ENCODE data around the gene NMT2. TPM values are rescaled to one million over a fixed set of nuclear protein-coding genes. Genes with fewer than 3 reads are reported as not detected.
A peak's percentile ranks its signal among the peaks of the same experiment; 100 is the strongest.

Gene NMT2
- total and polyA plus RNA-seq, 2 donors (not counting 1 experiment from before 2014, with no cell fraction given): 16.6 to 21.0 TPM

DNA sequence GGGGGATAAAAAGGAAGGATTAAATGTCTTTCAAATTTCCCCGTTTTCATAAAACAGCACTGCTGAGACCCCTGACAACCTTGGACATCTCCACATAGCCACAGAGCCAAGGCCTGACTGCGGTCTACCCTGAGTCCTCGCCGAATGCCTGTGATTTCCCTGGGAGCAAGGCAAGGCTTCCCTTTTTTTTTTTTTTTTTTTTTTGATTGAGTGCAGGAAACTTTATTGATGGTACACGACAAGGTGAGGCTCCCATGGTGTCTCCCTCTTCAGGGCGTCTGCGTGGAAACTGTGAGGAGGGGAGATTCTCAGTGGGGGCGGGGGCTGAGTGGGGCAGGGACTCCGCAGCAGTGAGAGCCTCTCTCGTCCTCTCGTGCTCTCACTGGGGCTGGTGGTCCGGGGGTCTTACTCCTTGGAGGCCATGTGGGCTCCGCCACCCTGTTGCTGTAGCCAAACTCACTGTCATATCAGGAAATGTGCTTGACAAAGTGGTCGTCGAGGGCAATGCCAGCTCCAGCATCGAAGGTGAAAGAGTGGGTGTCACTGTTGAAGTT is 75.6 kb downstream of the NMT2 start:
- H3K36me3 ChIP-seq (ENCODE audit: control insufficient read depth, insufficient read depth, low read length): no peaks in the 10 kb centered on the region
- no peaks in the 10 kb centered on the region for H3K4me1 ChIP-seq (ENCODE audit: control insufficient read depth, extremely low read depth, insufficient read depth, low read length)
- H3K4me2 ChIP-seq (ENCODE audit: extremely low read depth, insufficient read depth, low read length): no peak overlapping the region
- H3K27ac ChIP-seq (ENCODE audit: insufficient read depth, low read length): no peak overlapping the region
- H3K4me3 ChIP-seq (replicated peaks in 1 of 4; ENCODE audit: control extremely low read depth in 1 of 4, insufficient read depth in 1 of 4, low read depth in 3 of 4, low read length in 4 of 4): no peak overlapping the region
- H3K27me3 ChIP-seq (ENCODE audit: control insufficient read depth, insufficient read depth, low read length): no peaks in the 10 kb centered on the region
- no peak for TF ChIP-seq EZH2 (IDR thresholded peaks at IDR 0.05; ENCODE audit: low read length, missing control alignments)
- TF ChIP-seq, protein P1, sequence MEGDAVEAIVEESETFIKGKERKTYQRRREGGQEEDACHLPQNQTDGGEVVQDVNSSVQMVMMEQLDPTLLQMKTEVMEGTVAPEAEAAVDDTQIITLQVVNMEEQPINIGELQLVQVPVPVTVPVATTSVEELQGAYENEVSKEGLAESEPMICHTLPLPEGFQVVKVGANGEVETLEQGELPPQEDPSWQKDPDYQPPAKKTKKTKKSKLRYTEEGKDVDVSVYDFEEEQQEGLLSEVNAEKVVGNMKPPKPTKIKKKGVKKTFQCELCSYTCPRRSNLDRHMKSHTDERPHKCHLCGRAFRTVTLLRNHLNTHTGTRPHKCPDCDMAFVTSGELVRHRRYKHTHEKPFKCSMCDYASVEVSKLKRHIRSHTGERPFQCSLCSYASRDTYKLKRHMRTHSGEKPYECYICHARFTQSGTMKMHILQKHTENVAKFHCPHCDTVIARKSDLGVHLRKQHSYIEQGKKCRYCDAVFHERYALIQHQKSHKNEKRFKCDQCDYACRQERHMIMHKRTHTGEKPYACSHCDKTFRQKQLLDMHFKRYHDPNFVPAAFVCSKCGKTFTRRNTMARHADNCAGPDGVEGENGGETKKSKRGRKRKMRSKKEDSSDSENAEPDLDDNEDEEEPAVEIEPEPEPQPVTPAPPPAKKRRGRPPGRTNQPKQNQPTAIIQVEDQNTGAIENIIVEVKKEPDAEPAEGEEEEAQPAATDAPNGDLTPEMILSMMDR (conservative IDR thresholded peaks at IDR 0.05 in 1 of 2, IDR thresholded peaks at IDR 0.05 in 1 of 2; ENCODE audit: low read depth in 1 of 2, low read length in 2 of 2): no peak
- H3K9me3 ChIP-seq (ENCODE audit: control insufficient read depth, insufficient read depth, low read depth, low read length): no peaks in the 10 kb centered on the region
- H4K20me1 ChIP-seq (ENCODE audit: control insufficient read depth, extremely low read depth, insufficient read depth, low read length): no peaks in the 10 kb centered on the region
- no peak overlapping the region for H3K9ac ChIP-seq (ENCODE audit: insufficient read depth, low read length)
- no peak overlapping the region for H2AFZ ChIP-seq (ENCODE audit: low read length)
- no peak for DNase-seq (ENCODE audit: low read depth in 2 of 2)
- H3K79me2 ChIP-seq (ENCODE audit: control insufficient read depth, insufficient read depth, low read length): peaks cover 3% of the 10 kb centered on the region

DNA sequence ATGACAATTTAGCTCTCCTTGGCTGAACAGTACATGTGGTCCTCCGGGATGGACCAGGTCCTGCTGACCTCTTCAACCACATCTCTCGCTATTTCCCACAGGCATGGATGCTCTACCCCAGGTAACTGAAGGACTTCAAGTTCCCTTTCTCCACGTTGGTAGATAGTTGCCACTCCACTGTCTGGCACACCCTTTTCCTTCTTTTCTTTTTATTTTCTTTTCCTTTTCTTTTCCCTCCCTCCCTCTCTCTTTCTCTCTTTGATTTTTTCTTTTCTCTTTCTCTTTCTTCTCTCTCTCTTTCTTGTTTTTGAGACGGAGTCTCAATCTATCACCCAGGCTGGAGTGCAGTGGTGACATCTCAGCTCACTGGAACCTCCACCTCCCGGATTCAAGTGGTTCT is 77.1 kb downstream of the NMT2 start:
- no peak overlapping the region for H3K4me2 ChIP-seq (ENCODE audit: extremely low read depth, insufficient read depth, low read length)
- H3K27ac ChIP-seq (ENCODE audit: insufficient read depth, low read length): no peak overlapping the region
- H3K4me3 ChIP-seq (replicated peaks in 1 of 4; ENCODE audit: control extremely low read depth in 1 of 4, insufficient read depth in 1 of 4, low read depth in 3 of 4, low read length in 4 of 4): no peak overlapping the region
- no peak overlapping the region for H3K9ac ChIP-seq (ENCODE audit: insufficient read depth, low read length)
- no peak overlapping the region for H2AFZ ChIP-seq (ENCODE audit: low read length)
- no peaks in the 10 kb centered on the region for H4K20me1 ChIP-seq (ENCODE audit: control insufficient read depth, extremely low read depth, insufficient read depth, low read length)
- no peaks in the 10 kb centered on the region for H3K79me2 ChIP-seq (ENCODE audit: control insufficient read depth, insufficient read depth, low read length)
- H3K9me3 ChIP-seq (ENCODE audit: control insufficient read depth, insufficient read depth, low read depth, low read length): no peaks in the 10 kb centered on the region
- no peak for DNase-seq (ENCODE audit: low read depth in 2 of 2)
- H3K27me3 ChIP-seq (ENCODE audit: control insufficient read depth, insufficient read depth, low read length): no peaks in the 10 kb centered on the region
- no peaks in the 10 kb centered on the region for H3K36me3 ChIP-seq (ENCODE audit: control insufficient read depth, insufficient read depth, low read length)
- no peak for TF ChIP-seq EZH2 (IDR thresholded peaks at IDR 0.05; ENCODE audit: low read length, missing control alignments)
- TF ChIP-seq, protein P1 (conservative IDR thresholded peaks at IDR 0.05 in 1 of 2, IDR thresholded peaks at IDR 0.05 in 1 of 2; ENCODE audit: low read depth in 1 of 2, low read length in 2 of 2): no peak
- H3K4me1 ChIP-seq (ENCODE audit: control insufficient read depth, extremely low read depth, insufficient read depth, low read length): no peaks in the 10 kb centered on the region

DNA sequence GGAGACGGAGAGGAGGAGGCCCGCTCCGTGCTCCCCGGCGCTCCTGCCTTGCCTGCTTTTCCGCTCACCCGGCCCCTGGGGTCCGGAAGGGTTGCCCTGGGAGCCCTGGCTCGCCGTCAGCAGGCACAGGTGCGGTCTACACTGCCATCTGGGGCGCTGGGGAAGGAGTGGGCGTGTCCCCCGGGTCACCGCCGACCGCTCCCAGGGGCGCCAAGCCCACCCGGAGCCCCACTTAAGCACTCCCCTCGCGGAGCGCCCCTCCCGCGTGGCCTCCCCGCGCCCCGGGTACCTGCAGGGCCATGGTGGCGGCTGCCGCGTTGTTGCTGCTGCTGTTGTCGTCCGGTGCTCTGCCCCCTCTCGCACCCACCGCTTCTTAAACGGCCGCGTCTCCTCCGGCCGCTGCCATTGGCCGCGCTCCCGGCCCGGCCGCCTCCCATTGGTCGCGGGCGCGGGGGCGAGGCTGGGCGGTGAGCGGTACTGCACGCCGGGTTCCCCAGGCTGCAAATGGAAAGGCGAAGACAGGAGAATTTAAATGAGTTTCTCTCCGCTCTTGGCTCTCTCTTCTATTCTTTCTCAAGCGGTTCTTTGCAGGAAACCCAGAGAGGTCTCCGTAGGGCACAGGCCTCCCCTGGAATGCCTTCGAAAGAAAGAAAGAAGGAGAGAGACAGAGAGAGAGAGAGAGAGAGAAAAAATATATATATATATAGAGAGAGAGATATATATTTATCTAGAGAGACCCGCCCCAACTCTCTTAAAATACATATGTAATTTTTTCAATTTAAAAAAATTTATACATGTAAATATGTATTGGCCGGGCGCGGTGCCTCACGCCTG is 79.8 kb downstream of the NMT2 start, which contains the start of gene ACBD7:
Gene ACBD7 (minus strand): TSS at position 349 of the 834 bp plus-strand sequence. CDS start 48 bp downstream, at position 301.
- Histone ChIP-seq H3K9me3 (ENCODE audit: control insufficient read depth, insufficient read depth, low read depth, low read length) (no peaks in the 10 kb centered on the region), H3K79me2 (ENCODE audit: control insufficient read depth, insufficient read depth, low read length) (no peaks in the 10 kb centered on the region), H3K27ac (ENCODE audit: insufficient read depth, low read length) (no peak within 1 kb of the TSS), H2AFZ (ENCODE audit: low read length) (peak within 1 kb of the TSS; percentile 68), H3K4me3 (replicated peaks in 1 of 4; ENCODE audit: control extremely low read depth in 1 of 4, insufficient read depth in 1 of 4, low read depth in 3 of 4, low read length in 4 of 4) (peak within 1 kb of the TSS; percentile 46 to 85 (median 65)), H3K9ac (ENCODE audit: insufficient read depth, low read length) (peak within 1 kb of the TSS; percentile 42), H3K27me3 (ENCODE audit: control insufficient read depth, insufficient read depth, low read length) (no peaks in the 10 kb centered on the region), H3K36me3 (ENCODE audit: control insufficient read depth, insufficient read depth, low read length) (no peaks in the 10 kb centered on the region), H3K4me2 (ENCODE audit: extremely low read depth, insufficient read depth, low read length) (peak within 1 kb of the TSS; percentile 91), H4K20me1 (ENCODE audit: control insufficient read depth, extremely low read depth, insufficient read depth, low read length) (no peaks in the 10 kb centered on the region), H3K4me1 (ENCODE audit: control insufficient read depth, extremely low read depth, insufficient read depth, low read length) (peaks cover 3% of the 10 kb centered on the region)
- TF ChIP-seq, protein P1 (conservative IDR thresholded peaks at IDR 0.05 in 1 of 2, IDR thresholded peaks at IDR 0.05 in 1 of 2; ENCODE audit: low read depth in 1 of 2, low read length in 2 of 2): peak in 1 of 2 donors; percentile 15
- no peak for TF ChIP-seq EZH2 (IDR thresholded peaks at IDR 0.05; ENCODE audit: low read length, missing control alignments)
- DNase-seq (ENCODE audit: low read depth in 2 of 2): peak; percentile 61 to 76

All from fibroblast of lung (primary cell).